H1 (cell line): ENCODE measurements around the gene FXYD5. TPM values are rescaled to one million over a fixed set of nuclear protein-coding genes. Genes with fewer than 3 reads are reported as not detected.

Experiments
- RAD21 ChIP-seq, 2 experiments: IDR thresholded peaks in 1 of 2; conservative IDR thresholded peaks in 1 of 2; 2 replicates each; pipeline ENCODE4 v1.6.1; 2011; ENCODE audit warnings: low read depth in 2 of 2, low read length in 2 of 2, improper control_type of control experiment in 1 of 2, inconsistent platforms in 1 of 2, mild to moderate bottlenecking in 1 of 2, moderate library complexity in 1 of 2
- SP1 ChIP-seq: IDR thresholded peaks from 2 replicates; pipeline ENCODE4 v1.6.1; 2011; ENCODE audit warnings: low read depth, low read length
- TEAD4 ChIP-seq: IDR thresholded peaks from 2 replicates; pipeline ENCODE4 v1.6.1; 2012; ENCODE audit warnings: low read depth, low read length, inconsistent platforms, mixed read lengths
- polyA plus RNA-seq, 7 experiments: library from polyadenylated mRNA; depleted of rRNA in 3 of 7; stranded (reverse) in 5 of 7; unstranded in 2 of 7; fragments of >200 nt in 5 of 7; fragments of 200-250 nt in 2 of 7; gene quantifications; 1 replicate in 5 of 7; 2 replicates in 1 of 7; 4 replicates in 1 of 7; pipeline versions ENCODE4 v1.2.1 to v1.2.3, GENCODE V29; 2011 to 2013; ENCODE audit warnings: missing spikeins in 2 of 7, mixed read lengths in 2 of 7
- total RNA-seq: library from RNA; stranded (reverse); fragmentation: NEBNext Ultra II Directional; extraction: Animal tissue kit (Norgen Biotek cat#: 25700); gene quantifications from 2 replicates; pipeline ENCODE4 v1.2.1, GENCODE V29; 2021
- TF ChIP-seq, protein P1 (sequence below): IDR thresholded peaks from 2 replicates; pipeline ENCODE4 v1.6.1; 2012; ENCODE audit warnings: low read length, inconsistent platforms

Gene FXYD5
- total and polyA plus RNA-seq, 2 of the 8 experiments (the other 6 are each of a cell fraction or from before 2014, with no cell fraction given), result 99.0 to 191 TPM

DNA sequence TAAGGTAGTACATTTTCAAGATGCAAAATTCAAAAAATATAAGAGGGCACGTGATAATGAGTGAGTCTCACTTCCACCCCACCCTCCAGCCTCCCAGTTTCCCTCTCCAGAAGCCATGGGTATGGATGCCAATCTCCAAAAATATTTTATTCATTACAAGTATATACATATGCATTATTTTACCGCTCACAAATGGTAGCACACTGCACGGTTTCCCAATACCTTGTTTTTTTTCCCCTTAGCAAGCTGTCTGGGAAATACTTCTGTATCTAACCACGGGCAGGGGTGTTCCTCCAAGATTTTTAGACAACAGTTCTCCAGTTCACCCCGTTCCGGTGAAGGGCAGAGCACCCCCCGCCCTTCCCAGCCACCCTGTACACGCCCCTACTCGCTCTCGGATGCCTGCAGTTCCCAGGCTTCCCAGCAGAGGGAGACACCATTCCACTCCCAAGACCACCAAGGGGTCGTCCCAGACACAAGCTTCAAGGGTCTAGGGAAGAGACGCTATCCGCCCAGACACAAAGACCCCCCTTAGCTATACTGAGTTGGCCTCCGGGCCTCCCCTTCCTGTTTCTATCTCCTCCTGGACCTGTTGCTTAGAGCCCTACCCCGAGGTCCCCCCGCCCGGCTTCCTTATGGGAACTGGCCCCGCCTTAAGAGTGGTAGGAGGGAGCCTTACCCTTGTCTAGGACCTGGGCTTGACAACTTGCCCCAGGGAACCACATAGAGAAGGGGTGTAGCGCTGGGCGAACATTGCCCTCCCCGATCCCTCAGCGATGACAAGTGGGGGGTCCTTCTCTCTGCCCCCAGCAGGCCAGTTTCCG lies 40.0 kb upstream of the FXYD5 start (continued):
- TF ChIP-seq TEAD4, result 0 out of 2 replicates have a peak, but pooled peaks have one; percentile 26
- TF ChIP-seq SP1, result peak; percentile 22; the same call in 1 of the 2 replicates
- peak; percentile 86 to 91 for TF ChIP-seq RAD21 (IDR thresholded peaks at IDR 0.05 in 1 of 2, conservative IDR thresholded peaks at IDR 0.05 in 1 of 2; ENCODE audit: low read depth in 2 of 2, low read length in 2 of 2)
- TF ChIP-seq, protein P1, sequence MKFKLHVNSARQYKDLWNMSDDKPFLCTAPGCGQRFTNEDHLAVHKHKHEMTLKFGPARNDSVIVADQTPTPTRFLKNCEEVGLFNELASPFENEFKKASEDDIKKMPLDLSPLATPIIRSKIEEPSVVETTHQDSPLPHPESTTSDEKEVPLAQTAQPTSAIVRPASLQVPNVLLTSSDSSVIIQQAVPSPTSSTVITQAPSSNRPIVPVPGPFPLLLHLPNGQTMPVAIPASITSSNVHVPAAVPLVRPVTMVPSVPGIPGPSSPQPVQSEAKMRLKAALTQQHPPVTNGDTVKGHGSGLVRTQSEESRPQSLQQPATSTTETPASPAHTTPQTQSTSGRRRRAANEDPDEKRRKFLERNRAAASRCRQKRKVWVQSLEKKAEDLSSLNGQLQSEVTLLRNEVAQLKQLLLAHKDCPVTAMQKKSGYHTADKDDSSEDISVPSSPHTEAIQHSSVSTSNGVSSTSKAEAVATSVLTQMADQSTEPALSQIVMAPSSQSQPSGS, result no peak
